ENCODE data around the gene WWOX.

The WWOX gene

DNA sequence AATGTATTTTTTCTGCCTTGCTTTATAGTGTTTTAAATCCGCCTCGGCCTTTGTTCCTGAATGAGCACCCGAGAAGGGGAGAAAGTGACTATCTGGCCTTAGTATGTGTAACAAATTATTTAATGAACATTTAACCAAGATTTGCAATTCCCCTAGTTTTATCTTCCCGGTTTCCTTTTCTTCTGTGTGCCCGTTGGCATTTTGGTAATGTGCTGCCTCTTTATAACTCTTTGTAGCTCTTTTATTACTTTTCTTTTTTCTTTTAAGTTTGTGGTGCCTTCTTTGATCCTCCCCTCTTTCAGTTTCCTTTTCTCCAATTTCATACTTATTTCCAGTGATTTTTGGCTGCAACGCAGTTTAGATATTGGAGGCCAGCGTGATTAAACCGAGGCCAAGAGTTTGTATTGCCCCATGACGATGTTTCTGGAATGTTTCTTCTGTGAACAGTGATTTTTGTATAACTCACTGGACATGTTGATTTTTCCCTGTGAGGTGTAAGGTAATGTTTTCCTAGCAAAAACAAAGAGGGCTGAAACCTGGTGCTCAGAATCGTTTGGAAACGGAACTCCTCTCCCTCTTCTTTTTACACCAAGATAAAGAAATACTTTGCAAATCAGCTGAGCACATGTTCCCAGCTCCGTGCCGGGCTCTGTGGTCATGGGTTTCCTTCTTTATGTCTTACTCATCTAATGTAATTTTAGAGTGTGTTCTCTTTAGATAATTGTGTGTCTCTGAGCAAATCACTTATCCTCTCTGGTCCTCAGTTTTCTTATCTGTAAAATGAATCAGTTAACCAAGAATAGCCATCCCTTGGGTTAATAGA lies 344.3 kb downstream of the WWOX start:
- Histone ChIP-seq H4K91ac (ENCODE audit: low read depth, low read length) (no peak overlapping the region), H3K4me3 (ENCODE audit: low read depth, low read length) (no peak overlapping the region), H2BK12ac (ENCODE audit: low read length) (no peak overlapping the region), H3K79me2 (ENCODE audit: control insufficient read depth, insufficient read depth, low read length, poor library complexity) (no peaks in the 10 kb centered on the region), H3K4me2 (ENCODE audit: low read length) (no peak overlapping the region), H3K27ac (ENCODE audit: low read depth, low read length) (no peak overlapping the region), H2AK5ac (ENCODE audit: low read length) (no peak overlapping the region), H3K79me1 (ENCODE audit: low read length) (no peaks in the 10 kb centered on the region), H3K27me3 (ENCODE audit: insufficient read depth, low read length) (no peaks in the 10 kb centered on the region), H2BK120ac (ENCODE audit: insufficient read depth, low read length, poor library complexity) (no peak overlapping the region), H3K18ac (ENCODE audit: low read length) (no peak overlapping the region), H2BK5ac (ENCODE audit: low read depth, low read length, poor library complexity) (no peak overlapping the region), H3K4me1 (ENCODE audit: control insufficient read depth in 1 of 2, insufficient read depth in 2 of 2, low read length in 2 of 2) (no peaks in the 10 kb centered on the region), H3K9me3 (ENCODE audit: insufficient read depth, low read depth, low read length) (no peaks in the 10 kb centered on the region), H2AFZ (ENCODE audit: insufficient read depth, low read length, poor library complexity) (no peak overlapping the region), H4K12ac (ENCODE audit: low read depth, low read length) (no peak overlapping the region), H3K14ac (ENCODE audit: low read length) (no peak overlapping the region), H3K4ac (ENCODE audit: low read depth, low read length) (no peak overlapping the region), H3K36me3 (ENCODE audit: control insufficient read depth in 1 of 2, insufficient read depth in 2 of 2, low read length in 2 of 2) (no peaks in the 10 kb centered on the region), H3K9ac (ENCODE audit: low read length) (no peak overlapping the region), H4K8ac (ENCODE audit: low read depth, low read length) (no peak overlapping the region), H3K23ac (ENCODE audit: low read length) (no peak overlapping the region)
- no CpG with 5 or more reads among the region's 13 CpGs for WGBS (ENCODE audit: extremely low coverage, insufficient coverage, insufficient read length)
- no peak for DNase-seq

DNA sequence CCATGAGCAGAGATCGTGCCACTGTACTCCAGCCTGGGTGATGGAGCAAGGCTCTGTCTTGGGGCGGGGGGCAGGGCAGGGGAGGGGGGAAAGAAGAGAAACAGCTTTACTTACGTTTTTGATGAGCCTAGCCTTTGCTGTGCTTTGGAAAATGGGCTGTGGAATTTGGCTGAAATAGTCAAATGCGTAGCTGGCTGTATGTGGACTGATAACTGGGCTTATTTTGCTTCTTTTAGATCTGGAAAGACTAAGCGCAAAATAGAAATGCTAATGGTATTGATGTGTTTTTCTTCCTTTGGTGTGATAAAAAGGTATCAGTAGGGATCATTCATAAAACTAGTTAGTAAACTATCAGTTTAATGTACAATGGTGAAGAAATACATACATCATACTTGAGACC lies 346.4 kb downstream of the WWOX start:
- H3K36me3 ChIP-seq (ENCODE audit: control insufficient read depth in 1 of 2, insufficient read depth in 2 of 2, low read length in 2 of 2) = no peaks in the 10 kb centered on the region
- no peak overlapping the region for H3K18ac ChIP-seq (ENCODE audit: low read length)
- WGBS (ENCODE audit: extremely low coverage, insufficient coverage, insufficient read length) = no CpG with 5 or more reads among the region's 5 CpGs
- no peak overlapping the region for H4K91ac ChIP-seq (ENCODE audit: low read depth, low read length)
- H3K4me2 ChIP-seq (ENCODE audit: low read length) = no peak overlapping the region
- no peaks in the 10 kb centered on the region for H3K27me3 ChIP-seq (ENCODE audit: insufficient read depth, low read length)
- no peaks in the 10 kb centered on the region for H3K4me1 ChIP-seq (ENCODE audit: control insufficient read depth in 1 of 2, insufficient read depth in 2 of 2, low read length in 2 of 2)
- no peak for DNase-seq
- no peak overlapping the region for H3K4ac ChIP-seq (ENCODE audit: low read depth, low read length)
- no peak overlapping the region for H2BK120ac ChIP-seq (ENCODE audit: insufficient read depth, low read length, poor library complexity)
- no peak overlapping the region for H3K14ac ChIP-seq (ENCODE audit: low read length)
- H2AFZ ChIP-seq (ENCODE audit: insufficient read depth, low read length, poor library complexity) = no peak overlapping the region
- H3K27ac ChIP-seq (ENCODE audit: low read depth, low read length) = no peak overlapping the region
- no peak overlapping the region for H3K9ac ChIP-seq (ENCODE audit: low read length)
- H3K9me3 ChIP-seq (ENCODE audit: insufficient read depth, low read depth, low read length) = no peaks in the 10 kb centered on the region
- no peak overlapping the region for H4K12ac ChIP-seq (ENCODE audit: low read depth, low read length)
- no peak overlapping the region for H2AK5ac ChIP-seq (ENCODE audit: low read length)
- no peak overlapping the region for H4K8ac ChIP-seq (ENCODE audit: low read depth, low read length)
- H3K4me3 ChIP-seq (ENCODE audit: low read depth, low read length) = no peak overlapping the region
- H3K79me2 ChIP-seq (ENCODE audit: control insufficient read depth, insufficient read depth, low read length, poor library complexity) = no peaks in the 10 kb centered on the region
- no peak overlapping the region for H3K23ac ChIP-seq (ENCODE audit: low read length)
- H2BK12ac ChIP-seq (ENCODE audit: low read length) = no peak overlapping the region
- no peak overlapping the region for H2BK5ac ChIP-seq (ENCODE audit: low read depth, low read length, poor library complexity)
- no peaks in the 10 kb centered on the region for H3K79me1 ChIP-seq (ENCODE audit: low read length)

DNA sequence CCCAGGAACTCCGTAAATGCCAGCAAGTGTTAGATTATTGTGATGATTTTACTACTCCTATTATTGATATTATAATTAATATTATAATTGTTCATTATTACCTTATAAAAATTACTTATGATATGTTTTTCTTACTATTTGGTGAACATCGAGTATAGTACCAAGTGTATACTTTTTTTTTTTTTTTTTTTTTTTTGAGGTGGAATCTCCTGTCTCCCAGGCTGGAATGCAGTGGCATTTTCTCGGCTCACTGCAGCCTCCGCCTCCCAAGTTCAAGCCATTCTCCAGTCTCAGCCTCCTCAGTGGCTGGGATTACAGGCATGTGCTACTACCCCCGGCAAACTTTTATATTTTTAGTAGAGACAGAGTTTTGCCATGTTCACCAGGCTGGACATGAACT lies 347.0 kb downstream of the WWOX start:
- Histone ChIP-seq H3K4ac (ENCODE audit: low read depth, low read length) (no peak overlapping the region), H3K27ac (ENCODE audit: low read depth, low read length) (no peak overlapping the region), H3K36me3 (ENCODE audit: control insufficient read depth in 1 of 2, insufficient read depth in 2 of 2, low read length in 2 of 2) (no peaks in the 10 kb centered on the region), H3K27me3 (ENCODE audit: insufficient read depth, low read length) (no peaks in the 10 kb centered on the region), H2BK12ac (ENCODE audit: low read length) (no peak overlapping the region), H3K9me3 (ENCODE audit: insufficient read depth, low read depth, low read length) (no peaks in the 10 kb centered on the region), H3K79me2 (ENCODE audit: control insufficient read depth, insufficient read depth, low read length, poor library complexity) (no peaks in the 10 kb centered on the region), H2BK5ac (ENCODE audit: low read depth, low read length, poor library complexity) (no peak overlapping the region), H2AFZ (ENCODE audit: insufficient read depth, low read length, poor library complexity) (no peak overlapping the region), H4K8ac (ENCODE audit: low read depth, low read length) (no peak overlapping the region), H2BK120ac (ENCODE audit: insufficient read depth, low read length, poor library complexity) (no peak overlapping the region), H4K91ac (ENCODE audit: low read depth, low read length) (no peak overlapping the region), H3K4me2 (ENCODE audit: low read length) (no peak overlapping the region), H3K23ac (ENCODE audit: low read length) (no peak overlapping the region), H3K9ac (ENCODE audit: low read length) (no peak overlapping the region), H3K4me1 (ENCODE audit: control insufficient read depth in 1 of 2, insufficient read depth in 2 of 2, low read length in 2 of 2) (no peaks in the 10 kb centered on the region), H3K18ac (ENCODE audit: low read length) (no peak overlapping the region), H3K14ac (ENCODE audit: low read length) (no peak overlapping the region), H4K12ac (ENCODE audit: low read depth, low read length) (no peak overlapping the region), H2AK5ac (ENCODE audit: low read length) (no peak overlapping the region), H3K4me3 (ENCODE audit: low read depth, low read length) (no peak overlapping the region), H3K79me1 (ENCODE audit: low read length) (no peaks in the 10 kb centered on the region)
- WGBS (ENCODE audit: extremely low coverage, insufficient coverage, insufficient read length) = no CpG with 5 or more reads among the region's 5 CpGs
- no peak for DNase-seq

DNA sequence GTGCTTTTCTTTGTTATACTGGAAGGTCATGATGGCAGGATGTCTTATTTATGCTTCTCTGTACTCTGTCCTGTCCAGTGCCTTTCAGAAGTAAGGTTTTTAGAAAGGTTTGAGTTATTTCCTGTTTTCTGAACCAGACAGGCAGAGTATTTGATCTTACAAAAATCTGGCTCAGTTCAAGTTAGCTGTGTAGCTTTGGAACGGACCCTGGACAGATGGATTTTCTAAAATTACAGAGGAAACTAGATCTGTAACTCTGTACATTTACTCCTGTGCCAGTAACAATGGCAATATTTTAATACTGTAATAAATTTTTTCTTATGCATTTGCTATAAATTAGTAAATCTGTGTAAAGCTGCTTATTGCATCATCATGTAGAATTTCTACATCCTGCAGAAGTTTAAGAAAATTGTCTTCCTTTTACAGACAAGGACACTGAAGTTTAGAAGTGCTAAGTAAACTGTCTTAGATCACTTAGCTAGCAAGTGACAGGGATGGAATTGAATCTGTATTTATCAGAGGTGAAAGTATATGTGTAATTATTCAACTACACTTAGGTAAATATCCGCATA lies 347.6 kb downstream of the WWOX start:
- Histone ChIP-seq H3K79me1 (ENCODE audit: low read length) (no peaks in the 10 kb centered on the region), H3K23ac (ENCODE audit: low read length) (no peak overlapping the region), H3K36me3 (ENCODE audit: control insufficient read depth in 1 of 2, insufficient read depth in 2 of 2, low read length in 2 of 2) (no peaks in the 10 kb centered on the region), H3K4me3 (ENCODE audit: low read depth, low read length) (no peak overlapping the region), H3K9me3 (ENCODE audit: insufficient read depth, low read depth, low read length) (no peaks in the 10 kb centered on the region), H2BK5ac (ENCODE audit: low read depth, low read length, poor library complexity) (no peak overlapping the region), H3K9ac (ENCODE audit: low read length) (no peak overlapping the region), H3K27ac (ENCODE audit: low read depth, low read length) (no peak overlapping the region), H3K27me3 (ENCODE audit: insufficient read depth, low read length) (no peaks in the 10 kb centered on the region), H2BK12ac (ENCODE audit: low read length) (no peak overlapping the region), H2AK5ac (ENCODE audit: low read length) (no peak overlapping the region), H3K4me2 (ENCODE audit: low read length) (no peak overlapping the region), H3K4me1 (ENCODE audit: control insufficient read depth in 1 of 2, insufficient read depth in 2 of 2, low read length in 2 of 2) (no peaks in the 10 kb centered on the region), H4K8ac (ENCODE audit: low read depth, low read length) (no peak overlapping the region), H3K14ac (ENCODE audit: low read length) (no peak overlapping the region), H2AFZ (ENCODE audit: insufficient read depth, low read length, poor library complexity) (no peak overlapping the region), H2BK120ac (ENCODE audit: insufficient read depth, low read length, poor library complexity) (no peak overlapping the region), H4K12ac (ENCODE audit: low read depth, low read length) (no peak overlapping the region), H3K4ac (ENCODE audit: low read depth, low read length) (no peak overlapping the region), H4K91ac (ENCODE audit: low read depth, low read length) (no peak overlapping the region), H3K18ac (ENCODE audit: low read length) (no peak overlapping the region), H3K79me2 (ENCODE audit: control insufficient read depth, insufficient read depth, low read length, poor library complexity) (no peaks in the 10 kb centered on the region)
- DNase-seq = no peak
- no CpG with 5 or more reads among the region's 2 CpGs for WGBS (ENCODE audit: extremely low coverage, insufficient coverage, insufficient read length)
